Trophoblast cell (in vitro differentiated cells and primary cell): Measurements from ENCODE around the gene RNU6-9.

Experiments used
- DNase-seq, 2 donors: peaks; one replicate each; pipeline ENCODE4 v3.0.0-alpha.2; 2016
- H2AFZ ChIP-seq: 2 replicates; pipeline ENCODE4 v1.6.1; 2013; ENCODE audit warnings: low read length, moderate library complexity, mild to moderate bottlenecking; ENCODE audit not compliant: insufficient read depth, poor library complexity
- H2AK5ac ChIP-seq: 2 replicates; pipeline ENCODE4 v1.6.1; 2013; ENCODE audit warnings: mild to moderate bottlenecking, low read length
- H2BK120ac ChIP-seq: 2 replicates; pipeline ENCODE4 v1.6.1; 2013; ENCODE audit warnings: low read length, mild to moderate bottlenecking, moderate library complexity; ENCODE audit not compliant: insufficient read depth, poor library complexity
- H2BK12ac ChIP-seq: 2 replicates; pipeline ENCODE4 v1.6.1; 2013; ENCODE audit warnings: mild to moderate bottlenecking, low read length, moderate library complexity
- H2BK5ac ChIP-seq: 2 replicates; pipeline ENCODE4 v1.6.1; 2013; ENCODE audit warnings: low read length, low read depth, moderate library complexity, mild to moderate bottlenecking; ENCODE audit not compliant: poor library complexity
- H3K14ac ChIP-seq: 2 replicates; pipeline ENCODE4 v1.6.1; 2013; ENCODE audit warnings: mild to moderate bottlenecking, low read length
- H3K18ac ChIP-seq: 2 replicates; pipeline ENCODE4 v1.6.1; 2013; ENCODE audit warnings: mild to moderate bottlenecking, low read length
- H3K23ac ChIP-seq: 2 replicates; pipeline ENCODE4 v1.6.1; 2013; ENCODE audit warnings: low read length
- H3K27ac ChIP-seq: 2 replicates; pipeline ENCODE4 v1.5.1; 2013; ENCODE audit warnings: low read depth, mild to moderate bottlenecking, inconsistent platforms, low read length, moderate library complexity
- H3K27me3 ChIP-seq: 2 replicates; pipeline ENCODE4 v1.6.1; 2013; ENCODE audit warnings: inconsistent platforms, mild to moderate bottlenecking, low read length, moderate library complexity; ENCODE audit not compliant: insufficient read depth
- H3K36me3 ChIP-seq, 2 experiments: 1 replicate in 1 of 2; 2 replicates in 1 of 2; pipeline ENCODE4 v1.6.1; 2013; ENCODE audit warnings: low read length in 2 of 2, mild to moderate bottlenecking in 2 of 2, moderate library complexity in 1 of 2; ENCODE audit not compliant: insufficient read depth in 2 of 2, control insufficient read depth in 1 of 2
- H3K4ac ChIP-seq: 2 replicates; pipeline ENCODE4 v1.6.1; 2013; ENCODE audit warnings: low read depth, mild to moderate bottlenecking, low read length, moderate library complexity
- H3K4me1 ChIP-seq, 2 experiments: 1 replicate in 1 of 2; 2 replicates in 1 of 2; pipeline ENCODE4 v1.6.1; 2013; ENCODE audit warnings: low read length in 2 of 2, mild to moderate bottlenecking in 2 of 2, moderate library complexity in 1 of 2; ENCODE audit not compliant: insufficient read depth in 2 of 2, control insufficient read depth in 1 of 2
- H3K4me2 ChIP-seq: 2 replicates; pipeline ENCODE4 v1.6.1; 2013; ENCODE audit warnings: inconsistent platforms, mild to moderate bottlenecking, low read length, moderate library complexity
- H3K4me3 ChIP-seq: 2 replicates; pipeline ENCODE4 v1.5.1; 2013; ENCODE audit warnings: mild to moderate bottlenecking, low read depth, low read length, inconsistent platforms
- H3K79me1 ChIP-seq: one replicate; pipeline ENCODE4 v1.6.1; 2013; ENCODE audit warnings: low read length
- H3K79me2 ChIP-seq: 2 replicates; pipeline ENCODE4 v1.6.1; 2013; ENCODE audit warnings: low read length, mild to moderate bottlenecking; ENCODE audit not compliant: control insufficient read depth, insufficient read depth, poor library complexity
- H3K9ac ChIP-seq: 2 replicates; pipeline ENCODE4 v1.6.1; 2013; ENCODE audit warnings: mild to moderate bottlenecking, low read length
- H3K9me3 ChIP-seq: 2 replicates; pipeline ENCODE4 v1.6.1; 2013; ENCODE audit warnings: low read depth, mild to moderate bottlenecking, control low read depth, inconsistent platforms, low read length; ENCODE audit not compliant: insufficient read depth
- H4K12ac ChIP-seq: 2 replicates; pipeline ENCODE4 v1.6.1; 2013; ENCODE audit warnings: low read depth, mild to moderate bottlenecking, low read length, moderate library complexity
- H4K8ac ChIP-seq: 2 replicates; pipeline ENCODE4 v1.6.1; 2013; ENCODE audit warnings: low read depth, mild to moderate bottlenecking, low read length, moderate library complexity
- H4K91ac ChIP-seq: one replicate; pipeline ENCODE4 v1.6.1; 2013; ENCODE audit warnings: low read depth, mild to moderate bottlenecking, low read length, moderate library complexity
- WGBS: extraction: QIAGEN DNeasy Blood & Tissue Kit; methylation state at CpG from one replicate; pipeline ENCODE4 v1.1.7; 2013; ENCODE audit warnings: missing lambda C conversion rate; ENCODE audit not compliant: insufficient read length, insufficient coverage; ENCODE audit errors: extremely low coverage; 5-methylcytosine and 5-hydroxymethylcytosine counted together

RNU6-9 gene

DNA sequence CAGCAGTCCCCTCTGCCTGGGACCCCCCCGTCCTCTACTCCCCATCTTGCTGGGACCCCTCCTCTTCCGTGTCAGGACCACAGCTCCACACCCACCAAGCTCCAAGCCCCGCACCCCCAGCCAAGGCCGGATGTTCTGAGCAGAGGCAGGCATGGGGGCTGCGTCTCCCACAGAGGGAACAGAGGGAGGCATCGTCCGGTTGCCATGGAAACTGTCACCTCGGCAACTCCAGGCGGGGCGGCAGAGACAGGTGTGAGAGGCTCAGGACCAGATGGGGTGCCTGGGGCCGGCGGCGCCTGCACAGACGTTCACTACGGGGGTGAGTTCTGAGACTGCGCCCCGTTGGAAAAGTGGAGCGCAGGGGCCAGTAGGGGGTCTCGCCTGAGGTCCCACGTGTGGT, 5.4 kb downstream of the RNU6-9 start:
- H3K9ac ChIP-seq = no peak overlapping the region
- no peak overlapping the region for H2AFZ ChIP-seq
- H3K14ac ChIP-seq = no peak overlapping the region
- no peak overlapping the region for H3K4me3 ChIP-seq
- no peaks in the 10 kb centered on the region for H3K27me3 ChIP-seq
- no peak overlapping the region for H4K12ac ChIP-seq
- no peak overlapping the region for H3K18ac ChIP-seq
- no peak overlapping the region for H2BK5ac ChIP-seq
- peaks cover 4 to 5% of the 10 kb centered on the region in 2 experiments for H3K4me1 ChIP-seq
- no peak overlapping the region for H2AK5ac ChIP-seq
- WGBS = no CpG with 5 or more reads among the region's 20 CpGs
- no peak overlapping the region for H3K4me2 ChIP-seq
- no peak overlapping the region for H4K91ac ChIP-seq
- H3K27ac ChIP-seq = no peak overlapping the region
- H3K4ac ChIP-seq = no peak overlapping the region
- no peaks in the 10 kb centered on the region for H3K79me1 ChIP-seq
- no peak overlapping the region for H2BK12ac ChIP-seq
- peaks cover 35 to 43% of the 10 kb centered on the region in 2 experiments for H3K36me3 ChIP-seq
- peaks cover 3% of the 10 kb centered on the region for H3K9me3 ChIP-seq
- H3K79me2 ChIP-seq = no peaks in the 10 kb centered on the region
- no peak overlapping the region for H2BK120ac ChIP-seq
- DNase-seq = peak in 1 of 2 donors; percentile 38
- no peak overlapping the region for H3K23ac ChIP-seq
- H4K8ac ChIP-seq = no peak overlapping the region

DNA sequence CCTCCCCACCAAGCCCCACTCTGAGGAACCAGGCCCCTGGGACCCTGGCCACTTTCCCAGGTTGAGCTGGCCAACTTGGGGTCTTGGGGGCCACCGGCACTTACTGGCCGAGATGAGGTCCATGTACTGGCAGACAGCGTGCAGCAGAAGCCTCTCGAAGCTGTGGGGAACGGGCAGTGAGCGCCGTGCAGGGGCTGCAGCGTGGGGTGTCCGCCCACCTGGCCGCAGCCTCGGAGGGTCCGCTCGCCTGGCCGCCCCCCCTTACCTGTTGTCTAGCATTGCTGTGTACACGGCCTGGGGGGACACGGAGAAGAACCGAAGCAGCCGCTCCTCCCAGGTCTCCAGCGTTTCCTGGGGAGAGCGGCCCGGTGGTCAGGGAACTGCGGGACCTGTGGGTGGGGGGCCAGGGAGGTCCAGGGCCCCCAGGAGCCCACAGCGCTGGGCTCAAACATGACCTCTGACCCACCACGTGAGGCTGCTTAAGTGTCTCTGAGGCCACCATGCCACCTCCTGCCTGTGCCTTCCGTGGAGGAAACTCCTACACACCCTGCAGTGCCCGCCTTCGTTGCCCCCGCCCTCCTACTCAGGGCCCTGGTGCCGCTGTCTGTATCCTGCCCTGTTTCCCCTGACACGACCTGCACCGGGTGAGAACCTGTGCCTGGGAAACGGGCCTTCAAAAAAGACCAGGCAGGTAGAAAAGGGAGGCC, 6.2 kb downstream of the RNU6-9 start:
- H2AFZ ChIP-seq = no peak overlapping the region
- H4K8ac ChIP-seq = no peak overlapping the region
- H2BK12ac ChIP-seq = no peak overlapping the region
- H3K4me2 ChIP-seq = no peak overlapping the region
- no peak overlapping the region for H3K4me3 ChIP-seq
- no peaks in the 10 kb centered on the region for H3K79me1 ChIP-seq
- WGBS = no CpG with 5 or more reads among the region's 32 CpGs
- H2BK120ac ChIP-seq = no peak overlapping the region
- DNase-seq = no peak
- no peaks in the 10 kb centered on the region for H3K27me3 ChIP-seq
- no peak overlapping the region for H3K23ac ChIP-seq
- H3K18ac ChIP-seq = no peak overlapping the region
- no peaks in the 10 kb centered on the region for H3K79me2 ChIP-seq
- H3K4ac ChIP-seq = no peak overlapping the region
- no peak overlapping the region for H4K91ac ChIP-seq
- no peak overlapping the region for H2AK5ac ChIP-seq
- H3K36me3 ChIP-seq = peaks cover 35 to 43% of the 10 kb centered on the region in 2 experiments
- no peak overlapping the region for H3K9ac ChIP-seq
- peaks cover 4 to 5% of the 10 kb centered on the region in 2 experiments for H3K4me1 ChIP-seq
- no peak overlapping the region for H4K12ac ChIP-seq
- no peak overlapping the region for H3K14ac ChIP-seq
- peaks cover 3% of the 10 kb centered on the region for H3K9me3 ChIP-seq
- no peak overlapping the region for H2BK5ac ChIP-seq
- H3K27ac ChIP-seq = no peak overlapping the region

DNA sequence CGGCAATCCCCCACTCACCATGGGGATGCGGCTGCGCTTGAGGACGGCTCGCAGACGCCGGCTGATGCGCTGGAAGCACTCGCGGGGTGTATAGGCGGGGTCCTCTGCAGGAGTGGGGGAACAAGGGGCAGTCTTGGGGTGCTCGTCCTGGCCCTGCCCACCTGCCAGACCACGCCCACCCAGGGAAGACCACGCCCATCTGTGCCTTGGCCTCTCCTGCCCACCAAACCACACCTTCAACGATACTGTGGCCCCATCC, 6.7 kb downstream of the RNU6-9 start:
- Histone ChIP-seq H3K4ac (no peak overlapping the region), H4K91ac (no peak overlapping the region), H3K4me1 (peaks cover 4 to 5% of the 10 kb centered on the region in 2 experiments), H2BK12ac (no peak overlapping the region), H3K79me1 (no peaks in the 10 kb centered on the region), H3K14ac (no peak overlapping the region), H2BK120ac (no peak overlapping the region), H3K27me3 (no peaks in the 10 kb centered on the region), H4K8ac (no peak overlapping the region), H3K27ac (no peak overlapping the region), H2BK5ac (no peak overlapping the region), H3K79me2 (no peaks in the 10 kb centered on the region), H3K4me2 (no peak overlapping the region), H3K23ac (no peak overlapping the region), H2AK5ac (no peak overlapping the region), H3K9ac (no peak overlapping the region), H3K36me3 (peaks cover 35 to 43% of the 10 kb centered on the region in 2 experiments), H3K9me3 (peaks cover 3% of the 10 kb centered on the region), H2AFZ (no peak overlapping the region), H3K18ac (no peak overlapping the region), H3K4me3 (no peak overlapping the region), H4K12ac (no peak overlapping the region)
- WGBS = no CpG with 5 or more reads among the region's 15 CpGs
- no peak for DNase-seq

DNA sequence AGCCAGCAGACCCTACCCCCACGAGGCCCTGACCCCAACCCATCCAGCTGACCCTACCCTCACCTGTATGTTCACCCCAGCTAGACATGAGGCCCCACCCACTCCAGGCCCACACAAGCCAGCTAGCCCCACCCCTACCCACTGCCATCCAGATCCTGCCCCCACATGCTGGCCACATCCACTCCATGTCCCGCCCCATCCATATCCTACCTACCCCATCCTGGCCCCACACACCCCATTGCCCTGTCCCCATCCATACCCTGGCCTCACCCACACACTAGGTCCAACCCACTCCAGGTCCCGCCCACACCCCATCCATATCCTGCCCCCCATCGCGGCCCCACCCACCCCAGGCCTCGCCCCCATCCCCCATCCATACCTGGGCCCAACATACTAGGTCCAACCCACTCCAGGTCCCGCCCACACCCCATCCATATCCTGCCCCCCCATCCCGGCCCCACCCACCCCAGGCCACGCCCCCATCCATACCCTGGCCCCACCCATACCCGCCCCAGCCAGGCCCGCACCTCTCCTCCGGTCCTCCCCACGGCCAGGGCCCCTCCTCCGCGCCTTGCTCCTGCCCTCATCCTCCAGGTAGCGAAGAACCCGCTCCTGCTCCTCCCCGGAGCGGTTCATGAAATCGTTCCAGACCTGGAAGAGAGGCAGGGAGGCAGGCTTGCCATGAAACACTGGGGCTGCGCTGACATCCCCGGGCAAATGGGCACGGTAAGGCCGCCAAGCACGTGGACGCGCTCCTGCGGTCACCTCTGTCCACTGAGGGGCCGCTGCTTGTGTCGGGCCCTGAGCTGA, 7.2 kb downstream of the RNU6-9 start:
- WGBS = no CpG with 5 or more reads among the region's 30 CpGs
- no peak overlapping the region for H3K14ac ChIP-seq
- H3K4ac ChIP-seq = no peak overlapping the region
- no peak overlapping the region for H4K12ac ChIP-seq
- no peak overlapping the region for H2AFZ ChIP-seq
- no peak overlapping the region for H3K27ac ChIP-seq
- no peak overlapping the region for H3K4me3 ChIP-seq
- H2BK5ac ChIP-seq = no peak overlapping the region
- H2BK120ac ChIP-seq = no peak overlapping the region
- H3K18ac ChIP-seq = no peak overlapping the region
- H3K79me2 ChIP-seq = no peaks in the 10 kb centered on the region
- H3K79me1 ChIP-seq = no peaks in the 10 kb centered on the region
- no peak overlapping the region for H2AK5ac ChIP-seq
- H3K23ac ChIP-seq = no peak overlapping the region
- H3K9me3 ChIP-seq = peaks cover 3% of the 10 kb centered on the region
- H3K36me3 ChIP-seq = peaks cover 35 to 43% of the 10 kb centered on the region in 2 experiments
- H4K91ac ChIP-seq = no peak overlapping the region
- no peak overlapping the region for H4K8ac ChIP-seq
- H3K4me1 ChIP-seq = peaks cover under 1 to 2% of the 10 kb centered on the region in 2 experiments
- no peak overlapping the region for H2BK12ac ChIP-seq
- no peak overlapping the region for H3K4me2 ChIP-seq
- no peak overlapping the region for H3K9ac ChIP-seq
- peak; percentile 46 to 58 for DNase-seq
- H3K27me3 ChIP-seq = no peaks in the 10 kb centered on the region
